HG02840 (cell line): ENCODE data around the gene COL1A1.

Experiments used
- ATAC-seq: cut with Tn5 transposase; IDR thresholded peaks from one replicate; pipeline ENCODE4 v1.9.1; 2021; ENCODE audit warnings: mild to moderate bottlenecking, moderate library complexity, moderate number of reproducible peaks; ENCODE audit not compliant: unreplicated experiment, low FRiP score

Gene COL1A1

DNA sequence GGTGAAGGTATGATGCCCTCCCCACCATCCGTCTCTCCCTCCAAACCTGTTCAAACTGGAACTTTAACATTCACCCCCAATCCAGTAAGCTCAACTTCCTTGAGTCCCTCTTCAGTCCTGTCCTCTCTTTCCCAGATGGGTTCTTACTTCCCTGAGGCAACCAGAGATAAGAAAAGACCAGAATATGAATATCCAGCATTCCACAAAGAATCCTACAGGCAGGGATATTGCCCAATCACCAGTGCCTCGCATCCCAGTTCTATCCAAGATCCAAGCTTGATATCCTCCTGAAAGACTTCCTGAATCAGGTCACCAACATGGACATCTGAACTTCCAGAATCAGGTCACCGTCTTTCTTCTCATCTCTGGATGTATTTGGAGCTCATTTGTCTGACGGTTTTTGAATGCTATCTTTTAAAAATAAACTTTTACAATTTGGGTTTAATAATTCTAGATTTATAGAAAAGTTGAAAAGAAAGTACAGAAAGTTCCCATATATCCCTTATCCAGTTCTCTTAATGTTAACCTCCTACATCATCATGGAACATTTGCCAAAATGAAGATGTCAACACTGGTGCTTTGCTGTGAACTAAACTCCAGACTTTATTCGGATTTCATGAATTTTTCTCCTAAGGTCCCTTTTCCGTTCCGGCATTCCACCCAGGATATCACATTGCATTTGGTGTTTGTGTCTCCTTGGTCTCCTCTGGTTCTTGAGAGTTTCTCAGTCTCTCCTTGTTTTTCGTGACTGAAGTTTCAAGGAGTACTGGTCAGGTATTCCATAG lies 13.7 kb upstream of the COL1A1 start:
- no peak for ATAC-seq

DNA sequence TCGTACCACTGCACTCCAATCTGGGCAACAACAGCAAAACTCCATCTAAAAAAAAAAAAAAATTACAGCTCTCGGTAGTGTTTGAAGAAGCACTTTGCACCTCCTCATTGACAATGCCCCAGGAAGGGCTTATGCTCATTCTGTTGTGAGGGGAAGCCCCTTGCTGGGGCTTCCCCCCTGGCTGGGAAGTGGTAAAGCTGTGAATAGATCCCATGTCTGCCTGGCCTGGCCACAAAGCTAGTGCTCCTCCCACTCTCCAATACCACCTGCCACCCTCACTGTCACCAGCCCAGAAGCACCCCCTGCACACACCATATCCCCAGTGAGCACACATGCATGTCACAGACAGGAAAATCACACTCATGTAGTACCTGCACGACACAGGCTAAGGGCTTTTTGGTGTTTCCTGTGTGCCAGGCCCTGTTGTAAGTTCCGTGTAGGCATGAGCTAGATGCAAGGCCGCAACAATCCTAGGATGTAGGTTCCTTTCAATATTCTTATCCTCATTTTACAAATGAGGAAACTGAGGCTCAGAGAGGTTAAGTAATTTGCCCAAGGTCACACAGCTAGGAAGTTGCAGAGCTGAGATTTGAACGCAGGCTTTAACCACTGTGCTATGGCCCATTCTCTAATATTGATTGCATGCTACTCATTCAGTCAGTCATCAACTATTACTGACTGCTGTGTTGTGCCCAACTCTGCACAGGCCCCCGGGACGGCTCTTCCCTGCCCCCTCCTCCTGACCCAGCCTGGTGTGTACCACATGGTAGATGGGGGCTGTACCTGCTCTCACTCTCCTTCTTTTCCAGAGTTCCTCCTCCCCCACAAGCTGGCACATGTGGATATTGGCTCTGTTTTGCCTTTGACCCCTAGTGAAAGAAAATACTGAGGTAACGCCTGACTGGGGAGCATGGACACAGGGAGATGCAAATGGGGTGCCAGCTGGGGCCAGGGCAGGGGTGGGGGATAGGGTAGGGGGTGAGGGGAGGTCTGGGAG lies 11.9 kb upstream of the COL1A1 start:
- no peak for ATAC-seq

DNA sequence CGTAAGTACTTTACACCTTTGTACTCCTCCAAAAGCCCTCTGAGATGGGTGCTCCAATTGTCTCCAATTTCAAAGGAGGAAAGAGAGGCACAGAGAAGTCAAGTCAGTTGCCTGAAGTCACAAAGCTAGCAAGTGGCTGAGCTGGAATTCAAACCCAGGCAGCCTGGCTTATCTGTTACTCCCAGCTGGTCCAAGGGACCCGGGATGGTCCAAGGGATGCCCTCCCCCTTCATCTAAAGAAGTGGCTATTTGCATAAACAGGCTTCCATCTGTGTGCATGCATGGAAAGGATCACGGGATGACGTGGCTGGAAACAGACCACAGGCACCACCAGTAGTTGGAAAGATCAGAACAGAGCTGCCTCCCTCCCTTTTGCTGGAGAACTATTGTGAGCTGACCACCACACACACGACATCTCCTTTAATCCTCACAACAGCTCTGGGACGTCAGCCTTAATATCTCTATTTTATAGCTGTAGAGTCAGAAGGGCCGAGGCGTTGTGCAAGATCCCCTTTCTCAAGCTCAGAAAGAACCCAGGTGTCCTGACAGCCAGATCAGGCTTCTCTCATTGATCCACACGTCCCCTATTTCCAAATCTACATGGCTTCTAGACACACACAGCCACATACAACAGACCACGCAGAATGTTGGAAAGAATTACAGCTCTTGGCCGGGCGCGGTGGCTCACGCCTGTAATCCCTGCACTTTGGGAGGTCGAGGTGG lies 10.9 kb upstream of the COL1A1 start:
- no peak for ATAC-seq

DNA sequence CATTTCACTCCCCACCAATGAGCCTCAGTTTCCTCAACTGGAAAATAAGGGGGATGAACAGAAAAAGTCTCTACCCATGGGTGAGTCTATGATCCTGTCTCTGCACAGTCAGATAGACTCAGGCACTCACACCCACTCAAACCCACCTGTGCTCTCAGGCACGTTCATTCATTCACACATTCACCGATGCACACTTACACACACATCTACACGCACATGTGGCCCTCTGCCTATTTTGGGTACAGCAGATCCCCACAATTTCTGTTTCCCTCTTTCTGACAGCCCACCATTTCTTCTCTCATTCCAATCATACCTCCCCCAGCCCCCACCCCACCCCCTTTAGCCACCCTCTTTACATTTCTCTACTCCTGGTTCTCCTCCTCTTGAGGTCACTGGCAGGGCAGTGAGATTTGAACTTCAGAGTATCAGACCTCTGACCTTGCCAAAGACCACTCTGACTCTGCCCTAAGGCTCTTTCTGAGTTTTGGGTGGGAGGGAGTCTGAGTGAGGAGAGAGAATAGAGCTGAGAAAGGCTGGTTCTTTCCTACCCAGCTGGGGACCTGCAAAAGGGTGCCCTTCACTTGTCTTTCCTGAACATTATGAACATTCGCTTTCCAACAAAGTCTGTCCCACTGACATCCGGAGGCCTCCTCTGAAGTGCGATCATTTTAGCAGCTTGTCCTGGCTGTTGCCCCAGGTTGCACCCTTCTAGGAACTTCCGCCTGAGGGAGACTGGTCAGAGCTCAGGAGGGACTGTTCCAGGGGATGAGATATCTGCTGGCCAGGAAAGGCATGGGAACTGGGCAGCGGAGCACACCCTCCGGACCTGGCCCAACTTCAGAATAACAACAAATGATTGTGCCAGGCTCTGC lies 10.1 kb upstream of the COL1A1 start:
- ATAC-seq: no peak

DNA sequence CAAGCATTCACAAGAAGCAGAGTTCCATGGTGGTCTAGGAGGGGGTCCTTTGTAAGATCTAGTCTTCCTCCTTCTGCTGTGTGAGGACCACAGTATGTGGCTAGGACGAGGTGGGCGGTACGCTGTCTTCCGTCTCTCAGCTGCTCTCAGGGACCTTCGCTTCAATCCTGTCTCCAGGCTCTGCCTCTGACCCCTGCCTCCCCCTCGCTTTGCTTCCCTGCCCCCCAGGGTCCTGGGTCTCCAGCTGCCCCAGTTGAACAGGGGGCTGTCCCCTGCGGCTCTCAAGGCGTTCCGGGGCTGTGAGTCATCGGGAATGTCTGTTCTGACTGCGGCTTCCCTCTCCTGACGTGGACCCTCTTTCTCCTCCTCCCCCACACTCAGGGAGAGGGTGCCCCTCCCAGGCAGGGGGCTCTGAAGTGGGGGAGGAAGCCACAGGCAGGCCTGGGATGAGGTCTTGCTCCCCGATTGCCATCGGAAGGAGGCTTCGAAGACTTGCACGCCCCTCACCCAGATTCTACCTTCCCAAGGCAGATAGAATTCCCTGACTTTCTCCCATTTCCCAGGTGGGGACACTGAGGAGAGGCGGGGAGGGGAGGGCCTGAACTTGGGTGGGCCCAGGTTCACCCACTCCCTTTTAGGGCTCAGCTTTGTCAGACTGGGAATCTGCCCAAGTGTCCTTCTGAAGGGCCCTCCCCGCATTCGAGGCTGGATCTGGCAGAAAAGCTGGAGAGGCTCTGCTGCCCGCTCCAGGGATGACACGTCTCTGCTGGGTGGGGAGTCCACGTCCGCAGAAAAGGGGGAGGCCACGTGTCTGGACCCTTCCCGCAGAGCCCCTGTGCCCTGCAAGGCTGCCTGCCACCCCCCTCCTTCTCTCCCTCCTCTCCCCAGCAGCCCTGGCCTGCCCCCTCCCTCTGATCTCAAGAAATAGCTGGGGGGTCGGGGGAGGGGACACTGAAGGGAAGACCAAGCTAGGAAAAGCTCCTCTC lies 9.1 kb upstream of the COL1A1 start:
- ATAC-seq: no peak

DNA sequence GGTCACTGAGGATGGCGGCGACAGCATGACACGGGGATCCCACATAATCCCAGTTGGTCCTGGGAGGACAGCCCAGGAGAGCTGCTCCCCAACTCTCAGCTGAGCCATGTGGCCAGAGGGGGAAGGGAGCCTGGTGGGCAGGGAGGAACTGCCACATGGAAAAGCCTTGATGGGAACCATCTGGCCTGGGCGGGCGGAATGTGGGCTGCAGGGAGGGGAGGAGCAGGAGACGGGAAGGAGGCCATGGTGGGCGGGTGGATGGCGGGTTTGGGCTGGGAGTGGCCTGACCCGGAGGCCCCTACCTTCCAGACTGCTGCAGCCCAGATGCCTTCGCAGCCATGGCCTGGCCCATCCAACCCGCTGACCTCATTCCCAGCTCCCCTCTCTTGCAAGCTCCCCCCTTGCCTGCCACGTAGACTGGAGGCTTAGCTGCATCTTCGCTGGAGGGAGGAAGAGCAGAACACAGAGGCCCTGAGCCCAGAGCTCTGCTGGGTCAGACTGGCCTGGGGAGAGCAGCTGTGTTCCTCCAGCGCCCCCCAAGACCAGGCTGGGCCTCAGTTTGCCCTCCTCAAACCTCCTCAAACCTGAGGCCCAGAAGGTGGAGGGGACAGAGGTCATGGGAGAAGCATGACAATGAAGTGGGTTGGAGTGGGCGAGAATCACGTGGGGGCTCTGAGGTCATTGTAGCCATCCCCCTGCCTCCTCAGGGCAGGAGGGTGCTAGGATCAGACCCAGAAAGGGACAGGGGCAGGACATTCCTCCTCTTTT lies 8.2 kb upstream of the COL1A1 start:
- no peak for ATAC-seq

DNA sequence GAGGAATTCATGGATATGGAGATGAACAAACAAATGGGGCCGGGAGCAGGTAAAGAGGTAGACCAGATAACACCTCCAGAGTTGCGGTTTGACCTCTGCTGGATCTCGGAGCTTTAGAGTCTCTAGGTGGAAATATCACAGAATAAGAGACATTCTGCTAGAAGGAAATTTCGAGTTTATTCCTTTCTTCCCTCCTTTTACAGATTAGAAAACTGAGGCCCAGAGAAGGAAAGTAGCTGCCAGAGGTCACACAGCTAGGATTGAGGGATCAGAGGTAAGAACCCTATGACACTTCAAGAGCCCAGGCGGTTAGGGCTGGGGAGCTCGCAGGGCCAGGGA lies 7.7 kb upstream of the COL1A1 start:
- ATAC-seq: no peak

DNA sequence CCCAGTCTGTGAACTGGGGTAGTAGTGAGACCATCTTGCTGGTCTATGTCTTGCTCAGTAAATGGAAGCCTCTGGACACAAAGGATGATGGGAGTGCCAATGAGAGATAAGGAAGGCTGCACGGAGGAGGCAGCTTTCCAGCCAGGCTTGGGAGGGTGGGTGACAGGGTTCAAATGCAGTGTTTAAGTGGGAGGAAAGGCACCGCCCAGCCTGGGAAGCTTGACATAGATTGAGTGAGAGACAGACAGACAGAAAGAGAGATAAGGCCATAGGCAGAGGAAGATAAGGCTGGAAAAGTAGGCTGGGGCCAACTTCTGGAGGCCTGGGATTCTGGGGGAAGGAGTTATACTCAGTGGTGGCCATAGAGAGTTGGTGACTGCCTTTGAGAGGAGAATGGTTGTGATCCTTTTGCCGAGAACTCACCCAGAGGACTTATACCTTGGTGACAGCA lies 7.2 kb upstream of the COL1A1 start:
- ATAC-seq: no peak

DNA sequence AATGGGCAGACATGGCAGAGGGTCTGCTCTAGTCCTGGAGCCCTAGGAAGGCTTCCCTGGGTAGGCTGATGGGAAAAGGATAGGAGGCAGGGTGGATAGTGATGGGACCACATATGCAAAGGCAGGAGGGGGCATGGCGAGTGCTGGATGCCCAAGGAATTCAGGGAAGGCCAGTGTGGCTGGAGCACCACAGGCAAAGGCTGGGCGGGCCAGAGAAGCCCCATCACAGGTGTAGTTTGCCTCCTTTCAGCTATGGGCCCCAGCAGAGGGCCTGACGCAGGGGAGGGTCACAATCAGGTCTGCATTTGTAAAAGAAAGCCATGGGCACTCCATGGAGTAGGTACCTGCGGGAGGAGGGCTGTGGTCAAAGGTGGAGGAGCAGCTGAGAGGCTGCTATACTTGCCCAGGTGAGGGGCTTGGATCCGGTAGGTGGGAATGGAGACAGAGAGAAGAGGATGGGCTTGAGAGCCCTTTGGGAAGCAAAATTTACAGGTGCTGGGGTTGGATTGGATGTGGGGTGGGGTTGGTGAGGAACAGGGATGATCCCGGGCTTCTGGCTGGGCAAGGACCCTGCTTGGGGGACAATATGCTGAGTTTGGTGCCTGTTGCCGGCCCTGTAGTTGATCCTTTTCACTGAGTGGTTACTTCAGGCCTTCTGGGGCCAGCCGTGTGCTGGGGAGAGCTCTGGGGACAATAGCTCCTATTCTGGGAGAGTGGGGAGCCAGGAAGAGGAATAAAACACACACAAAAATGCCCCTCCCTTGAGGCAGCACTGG lies 6.5 kb upstream of the COL1A1 start:
- ATAC-seq: no peak

DNA sequence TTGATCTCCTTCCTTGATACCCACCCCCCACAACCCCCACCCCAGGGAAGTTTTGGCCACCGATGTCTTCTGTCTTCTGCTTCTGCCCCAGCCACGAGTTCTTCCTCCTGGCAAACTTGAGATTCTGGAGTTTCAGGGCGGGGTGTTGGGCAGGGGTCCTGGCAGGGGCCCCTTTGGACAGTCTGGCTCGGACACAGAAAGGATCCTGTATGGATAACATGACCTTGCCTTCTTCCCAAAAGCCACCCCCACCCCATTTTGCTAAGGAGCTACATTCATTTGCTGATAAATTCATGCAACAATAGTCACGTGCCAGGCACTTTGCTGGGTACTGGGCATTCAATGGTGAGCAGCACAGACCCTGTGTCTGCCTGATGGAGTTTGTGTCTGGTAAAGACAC lies 5.9 kb upstream of the COL1A1 start:
- ATAC-seq: no peak

DNA sequence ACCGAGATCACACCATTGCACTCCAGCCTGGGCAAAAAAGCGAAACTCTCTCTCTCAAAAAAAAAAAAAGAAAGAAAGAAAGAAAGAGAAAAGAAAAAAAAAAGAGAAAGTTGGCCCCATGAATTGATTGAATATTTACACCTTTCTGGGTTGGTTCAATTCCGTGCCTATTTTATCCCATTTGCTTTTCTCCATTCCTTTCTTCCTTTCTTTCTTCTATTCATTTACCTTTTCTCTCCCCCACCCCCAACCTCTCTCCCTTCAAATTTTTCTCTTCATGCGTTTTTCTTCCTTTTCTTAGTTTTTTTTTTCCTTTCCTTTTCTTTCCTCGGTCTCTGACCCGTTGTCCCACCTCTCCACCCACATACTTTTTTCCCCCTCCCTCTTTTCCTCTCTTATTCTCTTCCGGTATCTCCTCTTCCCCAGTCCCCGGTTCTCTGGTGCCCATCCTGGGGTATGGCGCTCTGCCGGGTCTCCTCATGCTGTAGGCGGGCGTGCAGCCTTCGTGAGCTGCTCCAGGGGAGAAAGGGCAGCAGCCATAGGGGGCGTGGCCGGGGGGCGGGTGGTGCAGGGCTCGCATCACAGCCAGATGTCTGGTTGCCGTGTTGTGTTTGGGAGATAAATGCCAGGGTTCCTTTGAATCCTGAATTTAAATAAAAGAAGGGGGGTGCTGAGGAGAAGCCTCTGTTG lies 5.3 kb upstream of the COL1A1 start:
- ATAC-seq: no peak

DNA sequence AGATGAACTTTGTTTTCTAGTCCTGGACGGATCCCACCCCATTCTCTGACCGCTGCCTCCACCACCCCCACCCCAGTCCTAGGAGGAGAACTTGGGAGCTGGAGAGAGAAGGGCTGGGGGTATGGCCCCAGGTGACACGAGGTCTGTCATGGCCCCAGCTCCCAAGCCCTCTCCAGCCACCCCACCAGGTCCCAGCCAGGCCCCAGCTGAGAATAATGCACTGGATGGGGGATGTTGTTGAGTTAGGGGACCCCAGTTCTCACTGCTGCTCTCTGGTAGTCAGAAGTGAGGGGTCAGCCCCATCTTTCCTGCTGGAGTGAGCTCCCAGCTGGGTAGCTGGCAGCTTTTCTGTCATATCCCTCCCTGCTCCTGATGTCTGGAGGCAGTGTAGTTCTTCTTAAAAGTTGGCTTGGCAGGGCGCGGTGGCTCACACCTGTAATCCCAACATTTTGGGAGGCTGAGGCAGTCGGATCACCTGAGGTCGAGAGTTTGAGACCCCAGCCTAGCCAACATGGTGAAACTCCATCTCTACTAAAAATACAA lies 4.6 kb upstream of the COL1A1 start:
- ATAC-seq: no peak

DNA sequence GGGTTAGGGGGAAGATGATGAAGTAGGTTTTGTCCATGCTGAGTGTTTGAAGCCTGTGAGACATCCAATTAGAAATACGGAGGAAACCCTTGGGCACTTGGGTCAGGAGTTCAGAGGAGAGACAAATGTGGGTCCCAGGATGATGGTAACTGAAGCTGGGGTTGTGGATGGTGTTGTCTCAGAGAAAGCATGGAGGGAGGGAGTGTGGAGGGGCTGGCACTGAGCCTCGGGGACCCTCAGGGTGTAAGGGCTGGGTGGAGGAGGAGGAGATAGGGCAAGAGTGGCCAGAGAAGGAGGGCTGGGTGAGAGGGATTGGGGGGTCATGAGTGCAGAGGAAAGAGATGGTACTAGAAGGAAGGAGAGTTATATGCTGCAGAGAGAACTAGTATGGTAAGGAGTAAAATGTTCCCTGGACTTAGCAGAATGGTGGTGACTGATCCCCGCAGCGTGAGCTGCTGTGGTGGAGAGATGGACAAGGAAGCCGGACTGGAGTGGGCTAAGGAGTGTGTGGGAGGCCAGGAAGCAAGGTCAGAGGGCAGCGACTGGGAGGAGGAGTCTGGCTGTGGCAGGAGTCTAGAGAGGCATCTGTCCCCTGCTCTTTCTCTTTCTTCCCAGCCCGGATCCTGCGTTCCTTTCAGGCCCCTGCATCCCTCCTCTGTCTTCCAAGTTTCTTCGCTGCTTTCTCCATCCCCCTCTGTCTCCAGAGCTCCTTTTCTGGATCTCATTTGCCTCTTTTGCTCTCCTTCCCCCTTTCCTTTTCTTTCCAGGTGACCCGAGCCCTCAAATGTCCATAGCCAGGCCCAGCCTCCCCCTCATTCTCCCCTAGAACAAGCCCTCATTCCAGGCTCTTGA lies 3.9 kb upstream of the COL1A1 start:
- no peak for ATAC-seq

DNA sequence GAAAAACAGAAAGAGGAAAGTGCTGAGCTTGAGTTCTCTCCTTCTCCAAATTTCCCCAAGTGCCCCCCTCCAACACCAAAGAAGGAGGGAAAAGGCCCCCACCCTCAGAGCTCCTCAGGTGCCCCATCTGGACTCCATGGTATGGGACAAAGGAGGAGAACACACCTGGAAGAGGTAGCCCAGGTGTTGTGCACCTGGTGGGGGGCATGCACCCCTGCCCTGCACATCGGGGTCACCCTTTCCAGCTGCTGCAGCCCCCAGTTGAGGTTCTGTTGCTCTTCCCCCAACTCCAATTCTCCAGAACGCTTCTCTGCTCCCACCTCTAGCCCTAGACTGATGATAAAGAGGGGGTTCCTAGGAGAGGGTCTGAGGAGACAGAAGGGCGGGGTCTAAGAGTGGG lies 3.0 kb upstream of the COL1A1 start:
- ATAC-seq: no peak

DNA sequence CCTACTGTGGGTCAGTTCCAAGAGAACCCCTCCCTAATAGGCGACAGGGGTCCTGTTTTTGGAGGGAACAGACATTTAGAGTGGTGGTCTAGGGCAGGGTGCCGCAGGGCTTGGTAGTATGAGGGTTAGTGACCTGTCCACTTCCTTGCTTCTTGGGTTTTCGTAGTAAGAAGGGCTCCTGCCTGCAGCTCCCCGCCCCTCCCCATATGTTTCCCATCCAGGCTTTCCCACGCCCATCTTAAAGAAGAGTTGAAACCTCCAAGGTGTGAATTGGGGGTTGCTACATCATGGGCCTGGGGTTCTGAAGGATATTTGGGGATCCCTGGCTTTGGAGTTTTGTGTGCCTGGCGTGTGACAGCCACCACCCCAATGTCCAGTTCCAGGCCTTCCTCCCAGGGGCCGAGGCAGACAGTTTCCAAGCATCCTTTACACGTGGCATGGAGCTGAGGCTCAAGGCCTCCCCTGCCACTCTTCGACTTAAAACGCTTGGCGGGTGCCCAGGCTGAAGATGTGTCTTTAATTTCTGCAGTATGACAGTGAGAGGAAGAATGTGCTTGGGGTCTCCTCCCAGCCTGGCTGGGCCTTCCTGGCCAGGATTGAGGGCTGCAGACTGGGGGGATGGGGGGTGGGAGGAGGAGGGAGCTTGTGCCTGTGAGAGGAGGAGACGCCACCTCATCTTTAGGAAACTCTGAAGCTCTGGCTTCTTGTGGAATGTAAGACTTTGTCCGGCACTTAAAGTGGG lies 2.3 kb upstream of the COL1A1 start:
- ATAC-seq: no peak
